Stomach (tissue), 9 donors: ENCODE data around the gene CBLB. TPM values are rescaled to one million over a fixed set of nuclear protein-coding genes. Genes with fewer than 3 reads are reported as not detected.

Experiments used
- DNase-seq, 2 donors: peaks; one replicate each; pipeline versions ENCODE4 v3.0.0 to v3.0.0-alpha.2; 2013 to 2019
- H3K27ac ChIP-seq, 5 donors: fragments of 200-600 bp in 4 of 5; sonication (generic) in 4 of 5; one replicate each; pipeline ENCODE4 v1.5.1; 2013 to 2019; ENCODE audit warnings: mild to moderate bottlenecking in 1 of 5, moderate library complexity in 1 of 5
- H3K27me3 ChIP-seq, 3 donors: fragments of 200-600 bp; sonication (generic); one replicate each; pipeline ENCODE4 v1.5.1; 2017 to 2019; ENCODE audit warnings: mixed run types in 1 of 3
- H3K36me3 ChIP-seq, 4 donors: fragments of 200-600 bp; sonication (generic); 1 replicate in 3 of 4; 2 replicates in 1 of 4; pipeline ENCODE4 v1.5.1; 2016 to 2019
- H3K4me1 ChIP-seq, 4 donors: fragments of 200-600 bp; sonication (generic); one replicate each; pipeline ENCODE4 v1.5.1; 2016 to 2019
- H3K4me3 ChIP-seq, 4 donors: fragments of 200-600 bp; sonication (generic) in 3 of 4; one replicate each; pipeline ENCODE4 v1.5.1; 2016 to 2019; ENCODE audit warnings: mild to moderate bottlenecking in 1 of 4
- H3K9me3 ChIP-seq, 4 donors: fragments of 200-600 bp; sonication (generic); one replicate each; pipeline ENCODE4 v1.5.1; 2016 to 2019
- EP300 ChIP-seq: sonication (generic); formaldehyde crosslinking; IDR thresholded peaks from one replicate; pipeline ENCODE4 v1.6.1; 2017; ENCODE audit warnings: antibody characterized with exemption
- POLR2A ChIP-seq, 4 donors: fragments of 450-650 bp; IDR thresholded peaks; one replicate each; pipeline ENCODE4 v1.6.1; 2016; ENCODE audit warnings: antibody characterized with exemption in 4 of 4, control low read depth in 2 of 4, mild to moderate bottlenecking in 1 of 4, moderate library complexity in 1 of 4
- POLR2AphosphoS5 ChIP-seq, 3 donors: sonication (generic); formaldehyde crosslinking; IDR thresholded peaks; one replicate each; pipeline ENCODE4 v1.6.1; 2016; ENCODE audit warnings: antibody characterized with exemption in 3 of 3
- WGBS, 5 donors: extraction: QIAGEN DNeasy Blood & Tissue Kit in 3 of 5; methylation state at CpG; one replicate each; pipeline versions ENCODE4 v1.1.5 to v1.1.7; 2013 to 2018; 5-methylcytosine and 5-hydroxymethylcytosine counted together
- intact Hi-C: fragments of 100-400 bp; cut with DNase I; formaldehyde crosslinking; loops from one replicate; pipeline ENCODE4 v1.15.1; 2023; ENCODE audit warnings: low total_unique reads
- polyA plus RNA-seq, 3 donors: library from polyadenylated mRNA; stranded (reverse); fragments of 200-250 nt; gene quantifications; one replicate each; pipeline ENCODE4 v1.2.3, GENCODE V29; 2013
- total RNA-seq, 5 donors: library from RNA; depleted of rRNA; stranded (reverse); fragments of >200 nt; gene quantifications; one replicate each; pipeline versions ENCODE4 v1.1.0 to v1.2.3, GENCODE V29; 2014 to 2016
- TF ChIP-seq, protein P1 (sequence below), 7 experiments: fragments of 450-650 bp in 4 of 7; fragments of 200-600 bp in 3 of 7; sonication (generic) in 3 of 7; IDR thresholded peaks; one replicate each; pipeline ENCODE4 v1.5.1; 2016 to 2019; ENCODE audit warnings: antibody characterized with exemption in 7 of 7, control low read depth in 2 of 7, mild to moderate bottlenecking in 1 of 7
- donor health status: healthy with polysubstance abuse.
- donor health status: Bipolar disorder and iron deficiency.
- donor health status: healthy.

Gene CBLB
- total and polyA plus RNA-seq, 8 donors = 6.9 to 94.4 (median 46.0) TPM

GRCh38 chr3:105759442-105760078 lies 109.3 kb downstream of the CBLB start:
- intact Hi-C loops = no loop called here
- peaks cover 0 to 19% (median 9%) of the 10 kb centered on the region in 4 donors for H3K4me1 ChIP-seq
- no peak for TF ChIP-seq POLR2AphosphoS5 (IDR thresholded peaks at IDR 0.05)
- no peak for TF ChIP-seq POLR2A (IDR thresholded peaks at IDR 0.05)
- TF ChIP-seq, protein P1, sequence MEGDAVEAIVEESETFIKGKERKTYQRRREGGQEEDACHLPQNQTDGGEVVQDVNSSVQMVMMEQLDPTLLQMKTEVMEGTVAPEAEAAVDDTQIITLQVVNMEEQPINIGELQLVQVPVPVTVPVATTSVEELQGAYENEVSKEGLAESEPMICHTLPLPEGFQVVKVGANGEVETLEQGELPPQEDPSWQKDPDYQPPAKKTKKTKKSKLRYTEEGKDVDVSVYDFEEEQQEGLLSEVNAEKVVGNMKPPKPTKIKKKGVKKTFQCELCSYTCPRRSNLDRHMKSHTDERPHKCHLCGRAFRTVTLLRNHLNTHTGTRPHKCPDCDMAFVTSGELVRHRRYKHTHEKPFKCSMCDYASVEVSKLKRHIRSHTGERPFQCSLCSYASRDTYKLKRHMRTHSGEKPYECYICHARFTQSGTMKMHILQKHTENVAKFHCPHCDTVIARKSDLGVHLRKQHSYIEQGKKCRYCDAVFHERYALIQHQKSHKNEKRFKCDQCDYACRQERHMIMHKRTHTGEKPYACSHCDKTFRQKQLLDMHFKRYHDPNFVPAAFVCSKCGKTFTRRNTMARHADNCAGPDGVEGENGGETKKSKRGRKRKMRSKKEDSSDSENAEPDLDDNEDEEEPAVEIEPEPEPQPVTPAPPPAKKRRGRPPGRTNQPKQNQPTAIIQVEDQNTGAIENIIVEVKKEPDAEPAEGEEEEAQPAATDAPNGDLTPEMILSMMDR (IDR thresholded peaks at IDR 0.05) = no peak
- TF ChIP-seq EP300 = no peak
- 97 to 100% (median 98%) methylated on average over 5 to 6 of the region's 6 CpGs for WGBS, 5 donors
- peaks cover 27 to 41% (median 34%) of the 10 kb centered on the region in 4 donors for H3K36me3 ChIP-seq
- no peak overlapping the region for H3K27ac ChIP-seq
- DNase-seq = no peak
- H3K9me3 ChIP-seq = peaks cover 0 to 21% (median 7%) of the 10 kb centered on the region in 4 donors
- H3K4me3 ChIP-seq = no peak overlapping the region
- H3K27me3 ChIP-seq = no peaks in the 10 kb centered on the region

DNA sequence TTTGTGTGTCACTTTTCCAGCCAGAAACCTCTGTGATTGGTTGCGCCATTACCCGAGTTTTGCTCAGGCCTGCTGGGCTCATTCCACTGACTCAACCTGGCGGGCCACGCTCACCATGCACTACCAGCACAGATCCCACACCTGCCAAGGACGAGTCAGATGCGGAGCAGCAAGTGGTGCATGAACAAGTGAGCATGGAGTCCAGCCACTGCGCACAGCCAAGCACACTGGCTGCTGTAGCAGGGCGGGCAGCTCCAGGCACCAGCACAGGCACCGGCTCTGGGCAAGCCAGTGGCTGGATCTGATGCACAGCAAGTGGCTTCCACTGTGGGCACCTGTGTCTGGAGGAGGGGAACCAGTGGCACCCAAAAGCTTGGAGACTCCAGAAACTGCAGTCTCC lies 110.4 kb downstream of the CBLB start:
- TF ChIP-seq, protein P1 (IDR thresholded peaks at IDR 0.05) = no peak
- no peak for TF ChIP-seq POLR2A (IDR thresholded peaks at IDR 0.05)
- TF ChIP-seq EP300 = no peak
- TF ChIP-seq POLR2AphosphoS5 (IDR thresholded peaks at IDR 0.05) = no peak
- DNase-seq = no peak
- H3K27ac ChIP-seq = no peak overlapping the region
- H3K36me3 ChIP-seq = peaks cover 27 to 41% (median 34%) of the 10 kb centered on the region in 4 donors
- H3K4me1 ChIP-seq = peaks cover 0 to 19% (median 9%) of the 10 kb centered on the region in 4 donors
- WGBS, 5 donors = 93 to 99% (median 97%) methylated on average over 8 to 9 of the region's 9 CpGs
- no peaks in the 10 kb centered on the region for H3K27me3 ChIP-seq
- peaks cover 0 to 21% (median 7%) of the 10 kb centered on the region in 4 donors for H3K9me3 ChIP-seq
- intact Hi-C loops = no loop called here
- no peak overlapping the region for H3K4me3 ChIP-seq

DNA sequence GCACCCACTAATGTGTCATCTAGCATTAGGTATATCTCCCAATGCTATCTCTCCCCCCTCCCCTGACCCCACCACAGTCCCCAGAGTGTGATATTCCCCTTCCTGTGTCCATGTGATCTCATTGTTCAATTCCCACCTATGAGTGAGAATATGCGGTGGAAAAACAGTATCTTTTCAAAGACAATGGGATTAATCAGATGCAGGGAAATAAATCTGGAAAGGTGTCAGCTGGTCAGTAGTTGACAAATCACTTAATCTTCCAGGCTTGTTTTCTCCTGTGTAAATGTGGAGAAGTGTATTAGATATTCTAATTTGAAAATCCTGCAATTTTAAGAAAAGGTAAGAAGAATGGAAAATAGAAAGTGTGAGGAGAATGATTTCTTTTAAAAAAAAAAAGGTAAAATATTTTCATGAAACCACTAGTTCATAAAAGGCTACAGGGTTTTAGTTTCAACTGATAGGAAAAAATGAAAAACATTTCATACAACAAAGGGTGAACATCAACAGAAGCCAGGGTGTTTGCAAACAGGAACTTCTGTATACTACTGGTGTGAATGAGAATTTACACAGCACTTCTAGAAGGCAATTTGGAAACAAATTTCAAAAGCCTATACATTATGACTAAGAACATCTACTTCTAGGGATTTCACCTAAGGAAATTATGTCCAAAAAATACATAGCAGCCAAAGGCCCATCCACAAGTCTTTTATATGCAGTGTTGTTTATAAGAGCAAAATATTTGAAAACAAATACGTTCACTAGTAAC lies 113.5 kb downstream of the CBLB start:
- intact Hi-C loops = no loop called here
- 88 to 94% (median 94%) methylated on average over 2 of the region's 2 CpGs for WGBS, 5 donors
- no peak overlapping the region for H3K4me3 ChIP-seq
- DNase-seq = no peak
- H3K36me3 ChIP-seq = peaks cover 13 to 24% (median 17%) of the 10 kb centered on the region in 4 donors
- peaks cover 0 to 12% (median 2%) of the 10 kb centered on the region in 4 donors for H3K9me3 ChIP-seq
- H3K4me1 ChIP-seq = peaks cover 6 to 25% (median 16%) of the 10 kb centered on the region in 4 donors
- no peak overlapping the region for H3K27ac ChIP-seq
- no peaks in the 10 kb centered on the region for H3K27me3 ChIP-seq
- TF ChIP-seq EP300 (no peak), POLR2A (IDR thresholded peaks at IDR 0.05) (no peak), POLR2AphosphoS5 (IDR thresholded peaks at IDR 0.05) (no peak)
- TF ChIP-seq, protein P1 (IDR thresholded peaks at IDR 0.05) = no peak

DNA sequence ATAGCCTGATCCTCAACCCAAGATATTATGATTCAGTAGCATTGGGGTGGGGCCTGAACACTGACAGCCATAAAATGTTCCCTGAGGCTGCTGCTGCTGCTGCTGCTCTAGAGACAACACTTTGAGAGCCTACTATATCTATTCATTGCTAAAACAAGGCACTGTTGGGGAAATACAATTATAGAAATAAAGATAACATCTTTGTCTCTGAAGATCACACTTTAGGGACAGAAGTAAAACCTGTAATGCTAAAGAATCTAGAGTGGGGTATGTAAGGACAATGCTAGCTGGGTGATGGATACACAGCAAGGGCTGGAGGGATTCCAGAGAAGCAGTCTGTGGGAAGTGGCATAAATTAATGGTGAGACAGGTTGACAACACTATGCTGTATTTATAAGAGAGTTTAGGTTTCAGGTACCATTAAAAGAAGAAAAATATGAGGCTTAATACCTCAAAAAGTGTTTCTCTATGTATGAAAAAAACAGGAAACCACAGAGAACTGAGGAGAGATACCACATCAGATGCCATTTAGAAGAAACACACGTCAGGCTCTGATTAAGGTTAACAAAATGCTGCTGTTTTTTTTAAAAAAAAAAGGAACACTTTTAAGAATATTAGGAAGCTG lies 115.9 kb downstream of the CBLB start:
- H3K36me3 ChIP-seq = peaks cover 0 to 7% (median 1%) of the 10 kb centered on the region in 4 donors
- DNase-seq = peak in 1 of 2 donors; percentile 28
- H3K4me3 ChIP-seq = no peak overlapping the region
- peak overlapping the region in 4 of 5 donors; percentile 26 to 69 (median 48) for H3K27ac ChIP-seq
- intact Hi-C loops = no loop called here
- TF ChIP-seq EP300 (no peak), POLR2AphosphoS5 (IDR thresholded peaks at IDR 0.05) (no peak), POLR2A (IDR thresholded peaks at IDR 0.05) (no peak)
- TF ChIP-seq, protein P1 (IDR thresholded peaks at IDR 0.05) = no peak
- H3K27me3 ChIP-seq = no peaks in the 10 kb centered on the region
- peaks cover 6 to 36% (median 14%) of the 10 kb centered on the region in 4 donors for H3K4me1 ChIP-seq
- WGBS, 5 donors = 54 to 75% (median 57%) methylated on average over 1 of the region's 1 CpG
- H3K9me3 ChIP-seq = no peaks in the 10 kb centered on the region
